Peyer's patch (tissue), 4 donors: ENCODE data around the gene ASAP2. TPM values are rescaled to one million over a fixed set of nuclear protein-coding genes. Genes with fewer than 3 reads are reported as not detected.

Experiments
- DNase-seq, 3 donors: peaks; one replicate each; pipeline ENCODE4 v3.0.0-alpha.2; 2017 to 2019
- H3K27ac ChIP-seq, 4 donors: fragments of 200-600 bp; sonication (generic); one replicate each; pipeline ENCODE4 v1.5.1; 2016 to 2019
- H3K27me3 ChIP-seq, 2 donors: fragments of 200-600 bp; sonication (generic); one replicate each; pipeline ENCODE4 v1.5.1; 2019
- H3K36me3 ChIP-seq, 3 donors: fragments of 200-600 bp; sonication (generic); one replicate each; pipeline ENCODE4 v1.5.1; 2016 to 2019
- H3K4me1 ChIP-seq, 4 donors: fragments of 200-600 bp; sonication (generic); one replicate each; pipeline ENCODE4 v1.5.1; 2016 to 2019
- H3K4me3 ChIP-seq, 4 donors: fragments of 200-600 bp; sonication (generic); 1 replicate in 3 of 4; 2 replicates in 1 of 4; pipeline ENCODE4 v1.5.1; 2016 to 2019; ENCODE audit warnings: mild to moderate bottlenecking in 1 of 4
- H3K9me3 ChIP-seq, 4 donors: fragments of 200-600 bp; sonication (generic); one replicate each; pipeline ENCODE4 v1.5.1; 2016 to 2019; ENCODE audit warnings: mild to moderate bottlenecking in 1 of 4
- CTCF ChIP-seq, 6 experiments: fragments of 450-650 bp in 4 of 6; fragments of 200-600 bp in 2 of 6; sonication (generic) in 1 of 6; IDR thresholded peaks; one replicate each; pipeline ENCODE4 v1.5.1; 2017 to 2019; ENCODE audit warnings: antibody characterized with exemption in 6 of 6, mild to moderate bottlenecking in 3 of 6, moderate library complexity in 1 of 6
- POLR2A ChIP-seq, 2 donors: fragments of 450-650 bp; IDR thresholded peaks; one replicate each; pipeline ENCODE4 v1.5.1; 2017; ENCODE audit warnings: antibody characterized with exemption in 2 of 2, mild to moderate bottlenecking in 2 of 2, moderate library complexity in 2 of 2
- total RNA-seq, 4 donors: library from RNA; depleted of rRNA; stranded (reverse); fragments of >200 nt; gene quantifications; one replicate each; pipeline ENCODE4 v1.1.0, GENCODE V29; 2016

Gene ASAP2
- total RNA-seq, 4 donors from 2014 or later, result 30.6 to 59.4 (median 37.8) TPM

DNA sequence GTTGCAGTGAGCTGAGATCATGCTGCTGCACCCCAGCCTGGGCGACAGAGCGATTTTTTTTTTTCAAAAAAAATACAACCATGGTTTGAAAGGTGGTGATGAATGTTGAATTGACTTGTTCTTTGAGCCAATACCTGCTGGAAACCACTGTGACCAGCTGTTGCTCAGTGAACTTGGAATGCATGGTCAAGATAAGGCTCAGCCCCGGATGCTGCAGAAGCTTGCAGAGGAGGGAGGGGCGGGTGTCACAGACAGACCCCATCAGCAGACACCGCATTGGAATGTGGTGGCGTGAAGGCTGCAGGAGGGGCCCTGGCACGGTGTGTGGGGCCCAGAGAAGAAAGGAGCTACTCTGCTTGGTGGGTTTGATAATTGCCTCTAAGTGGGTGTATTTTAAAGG lies 125.1 kb downstream of the ASAP2 start:
- peaks cover 0 to 4% (median 0%) of the 10 kb centered on the region in 3 donors for H3K36me3 ChIP-seq
- H3K4me1 ChIP-seq, result peaks cover 0 to 49% (median under 1%) of the 10 kb centered on the region in 4 donors
- peak overlapping the region in 2 of 4 donors; percentile 63 to 69 for H3K27ac ChIP-seq
- H3K27me3 ChIP-seq, result no peaks in the 10 kb centered on the region
- TF ChIP-seq POLR2A (IDR thresholded peaks at IDR 0.05), result no peak
- no peak for TF ChIP-seq CTCF (IDR thresholded peaks at IDR 0.05)
- no peaks in the 10 kb centered on the region for H3K9me3 ChIP-seq
- no peak for DNase-seq
- H3K4me3 ChIP-seq, result no peak overlapping the region

GRCh38 chr2:9332136-9332852 lies 125.7 kb downstream of the ASAP2 start:
- no peak for DNase-seq
- Histone ChIP-seq H3K27ac (peak overlapping the region in 2 of 4 donors; percentile 63 to 69), H3K4me3 (no peak overlapping the region), H3K36me3 (peaks cover 0 to 4% (median 0%) of the 10 kb centered on the region in 3 donors), H3K9me3 (no peaks in the 10 kb centered on the region), H3K27me3 (no peaks in the 10 kb centered on the region), H3K4me1 (peaks cover 0 to 55% (median 2%) of the 10 kb centered on the region in 4 donors)
- peak in 1 of 6 experiments; percentile 4 for TF ChIP-seq CTCF (IDR thresholded peaks at IDR 0.05)
- no peak for TF ChIP-seq POLR2A (IDR thresholded peaks at IDR 0.05)

GRCh38 chr2:9332853-9333245 lies 126.2 kb downstream of the ASAP2 start:
- peak in 2 of 3 donors; percentile 69 to 78 for DNase-seq
- no peak for TF ChIP-seq CTCF (IDR thresholded peaks at IDR 0.05)
- no peak for TF ChIP-seq POLR2A (IDR thresholded peaks at IDR 0.05)
- Histone ChIP-seq H3K4me1 (peaks cover 0 to 60% (median 4%) of the 10 kb centered on the region in 4 donors), H3K27ac (peak overlapping the region in 3 of 4 donors; percentile 10 to 63 (median 36)), H3K27me3 (no peaks in the 10 kb centered on the region), H3K9me3 (no peaks in the 10 kb centered on the region), H3K4me3 (no peak overlapping the region), H3K36me3 (peaks cover 0 to 4% (median 0%) of the 10 kb centered on the region in 3 donors)

DNA sequence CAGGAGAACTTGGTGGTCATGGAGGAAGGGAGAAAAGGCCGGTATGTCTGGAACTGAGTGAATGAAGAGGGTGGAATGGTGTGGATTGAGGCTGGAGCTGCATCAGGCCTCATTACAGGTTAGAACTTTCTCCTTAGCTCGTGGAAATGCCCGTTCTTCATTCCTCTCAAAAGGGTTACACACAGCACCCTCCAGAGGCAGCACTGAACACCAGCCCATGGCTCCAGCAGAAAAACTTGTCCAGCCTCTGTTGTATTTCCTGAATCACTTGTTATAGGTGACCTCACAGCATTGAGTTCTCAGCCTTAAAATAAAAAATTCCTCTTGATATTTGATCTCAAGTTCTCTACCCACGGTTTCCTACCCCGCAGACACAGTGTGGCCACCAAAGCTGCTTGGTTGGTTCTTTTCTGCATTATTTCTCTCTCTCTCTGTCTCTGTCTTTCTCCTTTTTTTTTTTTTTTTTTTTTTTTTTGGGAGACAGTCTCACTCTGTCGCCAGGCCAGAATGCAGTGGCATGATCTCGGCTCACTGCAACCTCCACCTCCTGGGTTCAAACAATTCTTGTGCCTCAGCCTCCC lies 127.1 kb downstream of the ASAP2 start:
- H3K4me3 ChIP-seq, result no peak overlapping the region
- peak overlapping the region in 3 of 4 donors; percentile 10 to 63 (median 36) for H3K27ac ChIP-seq
- no peaks in the 10 kb centered on the region for H3K9me3 ChIP-seq
- TF ChIP-seq POLR2A (IDR thresholded peaks at IDR 0.05) (no peak), CTCF (IDR thresholded peaks at IDR 0.05) (peak in 5 of 6 experiments; percentile 19 to 82 (median 76))
- no peaks in the 10 kb centered on the region for H3K27me3 ChIP-seq
- H3K36me3 ChIP-seq, result peaks cover 0 to under 1% (median 0%) of the 10 kb centered on the region in 3 donors
- peaks cover 0 to 60% (median 4%) of the 10 kb centered on the region in 4 donors for H3K4me1 ChIP-seq
- peak in 2 of 3 donors; percentile 64 to 70 for DNase-seq

DNA sequence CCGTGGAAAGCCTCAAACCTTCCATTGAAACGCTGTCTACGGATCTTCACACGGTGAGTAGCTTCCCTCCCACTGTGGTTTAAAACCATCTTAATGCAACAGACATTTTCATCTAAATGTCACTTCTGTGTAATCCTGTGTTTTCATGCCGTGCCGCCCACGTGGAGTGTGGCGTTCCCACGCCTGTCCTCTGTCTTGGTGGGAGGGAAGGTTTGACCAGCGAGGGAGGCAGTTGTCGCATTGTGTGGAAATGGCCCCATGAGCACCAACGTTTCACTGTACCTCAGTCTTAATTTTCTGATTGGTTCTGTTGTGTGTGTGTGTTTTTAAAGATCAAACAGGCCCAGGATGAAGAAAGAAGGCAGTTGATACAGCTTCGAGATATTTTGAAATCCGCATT lies 128.1 kb downstream of the ASAP2 start:
- Histone ChIP-seq H3K27me3 (no peaks in the 10 kb centered on the region), H3K4me1 (peaks cover 0 to 60% (median 4%) of the 10 kb centered on the region in 4 donors), H3K36me3 (no peaks in the 10 kb centered on the region), H3K27ac (peak overlapping the region in 3 of 4 donors; percentile 47 to 84 (median 73)), H3K9me3 (no peaks in the 10 kb centered on the region), H3K4me3 (no peak overlapping the region)
- TF ChIP-seq POLR2A (IDR thresholded peaks at IDR 0.05) (no peak), CTCF (IDR thresholded peaks at IDR 0.05) (no peak)
- DNase-seq, result no peak
